T47D (cell line): Measurements from ENCODE around the gene GALNT9.
"Not testable (repeated sequence)": the region's sequence is repeated elsewhere in the genome, so short reads cannot be mapped to it uniquely, and the experiment has no call there.

ENCODE experiments used
- DNase-seq, 2 experiments: peaks; one replicate each; pipeline versions ENCODE4 v3.0.0 to v3.0.0-alpha.2; 2011 to 2012; ENCODE audit warnings: low read depth in 1 of 2, low spot score in 1 of 2
- JUND ChIP-seq: IDR thresholded peaks from 2 replicates; pipeline ENCODE4 v1.6.1; 2012; ENCODE audit warnings: low read depth
- in situ Hi-C: cut with HindIII; loops from 2 replicates; pipeline ENCODE4 v1.10.0; 2016; ENCODE audit warnings: low sequenced_read_pairs, low pct_unique_long_range_greater_than_20kb

Gene GALNT9

DNA sequence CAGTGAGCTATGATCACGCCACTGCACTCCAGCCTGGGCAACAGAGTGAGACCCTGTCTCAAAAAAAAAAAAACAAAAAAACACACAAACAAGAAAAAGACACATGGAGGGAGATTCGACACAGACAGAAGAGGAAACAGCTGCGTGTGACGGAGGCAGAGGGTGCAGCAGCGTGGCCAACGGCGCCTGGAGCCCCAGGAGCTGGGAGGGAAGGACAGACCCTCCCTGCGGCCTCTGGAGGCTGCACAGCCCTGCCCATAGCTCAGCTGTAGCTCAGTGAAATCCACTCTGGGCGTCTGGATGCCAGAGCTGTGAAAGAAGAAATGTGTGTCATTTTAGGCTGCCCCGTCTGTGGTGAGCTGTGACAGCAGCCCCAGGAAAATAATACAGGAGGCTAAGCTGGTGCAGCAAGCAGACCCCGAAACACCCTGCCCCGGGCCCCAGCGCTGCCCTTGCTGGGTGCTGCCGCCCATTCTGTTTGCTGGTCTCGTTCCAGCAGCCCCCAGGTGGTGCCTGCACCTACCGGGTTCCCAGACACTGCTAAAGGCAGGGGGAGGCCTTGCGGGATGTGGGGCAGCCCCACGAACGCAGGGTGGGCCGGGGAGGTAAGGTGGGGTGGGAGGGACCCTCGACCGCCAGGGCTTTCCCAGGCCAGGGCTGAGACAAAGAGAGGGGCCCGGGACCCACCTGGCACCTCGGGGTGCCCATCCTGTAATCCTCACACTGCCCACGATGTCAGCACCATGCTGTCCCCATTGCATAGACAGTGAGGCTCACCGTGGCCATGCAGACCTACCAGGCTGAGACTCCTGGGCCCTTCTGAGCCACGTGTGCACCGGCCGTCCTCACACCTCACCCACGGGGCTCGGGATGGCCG, 21.2 kb downstream of the GALNT9 start:
- DNase-seq, result no peak
- TF ChIP-seq JUND, result no peak
- in situ Hi-C loops, result no loop called here

DNA sequence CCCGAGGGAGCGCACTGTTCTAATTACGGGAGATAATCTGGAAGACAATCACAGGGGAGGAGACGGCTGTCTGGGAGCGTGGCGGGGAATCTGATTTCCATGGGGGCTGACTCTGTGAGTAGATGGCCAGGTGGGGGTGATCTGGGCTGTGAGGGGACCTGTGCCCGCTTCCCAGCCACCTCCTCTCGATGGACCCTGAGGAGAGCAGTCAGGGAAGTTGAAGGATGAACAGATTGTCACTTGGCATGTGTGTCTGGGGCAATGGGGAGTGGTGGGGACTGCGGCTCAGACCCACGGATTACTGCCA, 22.6 kb downstream of the GALNT9 start:
- DNase-seq, result no peak
- no peak for TF ChIP-seq JUND
- in situ Hi-C loops, result no loop called here

DNA sequence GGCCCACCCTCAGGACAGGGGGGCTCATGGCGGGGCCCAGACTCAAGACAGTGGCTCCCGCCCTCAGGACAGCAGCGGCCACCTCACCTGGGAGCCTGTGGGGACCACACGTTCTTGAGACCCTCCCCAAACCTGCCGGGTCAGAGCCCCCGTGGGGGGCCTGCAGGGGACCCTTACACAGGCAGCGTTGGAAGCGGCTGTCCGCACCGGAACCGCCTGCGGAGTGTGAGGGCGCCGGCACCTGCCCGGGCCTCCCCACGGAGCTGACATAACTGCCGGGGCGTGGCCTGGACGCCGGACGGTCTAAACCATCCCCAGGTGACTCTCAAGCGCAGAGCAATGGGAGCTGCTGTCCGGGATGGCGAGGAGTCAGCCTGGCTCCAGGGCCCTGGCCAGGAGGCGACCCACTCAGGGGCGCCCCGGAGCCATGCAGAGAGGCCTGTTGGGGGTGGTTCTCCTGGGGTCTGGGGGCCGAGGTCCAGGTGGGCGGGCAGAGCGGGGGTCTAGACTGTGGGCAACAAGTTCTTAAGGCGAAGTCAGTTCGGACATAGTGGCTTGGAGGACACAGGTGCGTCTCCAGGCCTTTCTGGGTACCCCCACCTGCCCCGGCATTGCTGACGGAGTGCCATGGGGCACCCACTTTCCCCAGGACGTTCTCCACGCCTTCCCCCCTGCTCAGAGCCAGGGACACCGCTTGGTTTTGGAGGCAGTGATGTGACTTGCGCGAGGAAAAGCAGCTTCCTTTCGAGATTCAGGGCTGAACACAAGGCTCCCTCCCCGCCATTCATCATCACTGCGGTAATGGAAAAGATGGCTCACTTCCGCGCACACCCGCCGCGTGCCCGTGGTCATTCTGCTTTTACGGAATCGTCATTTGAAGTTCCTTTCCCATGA, 23.2 kb downstream of the GALNT9 start:
- DNase-seq, result no peak
- in situ Hi-C loops, result no loop called here
- TF ChIP-seq JUND, result no peak

DNA sequence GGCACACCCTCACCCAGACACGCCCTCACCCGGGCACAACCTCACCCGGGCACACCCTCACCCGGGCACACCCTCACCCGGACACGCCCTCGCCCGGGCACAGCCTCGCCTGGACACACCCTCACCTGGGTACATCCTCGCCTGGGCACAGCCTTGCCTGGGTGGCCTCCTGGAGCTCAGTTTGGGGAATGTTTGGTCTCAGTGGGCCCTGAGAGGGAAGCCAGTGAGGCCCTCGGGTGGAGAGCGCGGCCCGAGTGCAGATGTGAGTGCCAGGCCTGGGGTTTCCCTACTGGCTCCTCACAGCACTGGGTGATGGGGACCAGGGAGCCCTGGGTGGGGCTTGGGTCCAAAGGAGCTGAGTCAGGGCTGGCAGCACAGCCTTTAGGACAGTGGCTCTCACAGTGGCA, 23.8 kb downstream of the GALNT9 start:
- no peak for DNase-seq
- in situ Hi-C loops, result no loop called here
- TF ChIP-seq JUND, result no peak

DNA sequence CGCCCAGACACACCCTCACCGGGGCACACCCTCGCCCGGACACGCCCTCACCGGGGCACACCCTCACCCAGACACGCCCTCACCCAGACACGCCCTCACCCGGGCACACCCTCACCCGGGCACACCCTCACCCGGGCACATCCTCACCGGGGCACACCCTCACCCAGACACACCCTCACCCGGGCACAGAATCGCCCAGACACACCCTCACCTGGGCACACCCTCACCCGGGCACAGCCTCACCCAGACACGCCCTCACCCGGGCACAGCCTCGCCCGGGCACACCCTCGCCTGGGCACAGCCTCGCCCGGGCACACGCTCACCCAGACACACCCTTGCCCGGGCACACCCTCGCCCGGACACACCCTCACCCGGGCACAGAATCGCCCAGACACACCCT, 24.5 kb downstream of the GALNT9 start:
- DNase-seq, in situ Hi-C loops: not testable (repeated sequence)

DNA sequence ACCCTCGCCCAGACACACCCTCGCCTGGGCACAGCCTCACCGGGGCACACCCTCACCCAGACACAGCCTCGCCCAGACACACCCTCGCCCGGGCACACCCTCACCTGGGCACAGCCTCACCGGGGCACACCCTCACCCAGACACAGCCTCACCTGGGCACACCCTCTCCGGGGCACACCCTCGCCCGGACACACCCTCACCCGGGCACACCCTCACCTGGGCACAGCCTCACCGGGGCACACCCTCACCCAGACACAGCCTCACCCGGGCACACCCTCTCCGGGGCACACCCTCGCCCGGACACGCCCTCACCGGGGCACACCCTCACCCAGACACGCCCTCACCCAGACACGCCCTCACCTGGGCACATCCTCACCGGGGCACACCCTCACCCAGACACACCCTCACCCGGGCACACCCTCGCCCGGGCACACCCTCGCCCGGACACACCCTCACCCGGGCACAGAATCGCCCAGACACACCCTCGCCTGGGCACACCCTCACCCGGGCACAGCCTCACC, 25.5 kb downstream of the GALNT9 start:
- in situ Hi-C loops, DNase-seq: not testable (repeated sequence)

DNA sequence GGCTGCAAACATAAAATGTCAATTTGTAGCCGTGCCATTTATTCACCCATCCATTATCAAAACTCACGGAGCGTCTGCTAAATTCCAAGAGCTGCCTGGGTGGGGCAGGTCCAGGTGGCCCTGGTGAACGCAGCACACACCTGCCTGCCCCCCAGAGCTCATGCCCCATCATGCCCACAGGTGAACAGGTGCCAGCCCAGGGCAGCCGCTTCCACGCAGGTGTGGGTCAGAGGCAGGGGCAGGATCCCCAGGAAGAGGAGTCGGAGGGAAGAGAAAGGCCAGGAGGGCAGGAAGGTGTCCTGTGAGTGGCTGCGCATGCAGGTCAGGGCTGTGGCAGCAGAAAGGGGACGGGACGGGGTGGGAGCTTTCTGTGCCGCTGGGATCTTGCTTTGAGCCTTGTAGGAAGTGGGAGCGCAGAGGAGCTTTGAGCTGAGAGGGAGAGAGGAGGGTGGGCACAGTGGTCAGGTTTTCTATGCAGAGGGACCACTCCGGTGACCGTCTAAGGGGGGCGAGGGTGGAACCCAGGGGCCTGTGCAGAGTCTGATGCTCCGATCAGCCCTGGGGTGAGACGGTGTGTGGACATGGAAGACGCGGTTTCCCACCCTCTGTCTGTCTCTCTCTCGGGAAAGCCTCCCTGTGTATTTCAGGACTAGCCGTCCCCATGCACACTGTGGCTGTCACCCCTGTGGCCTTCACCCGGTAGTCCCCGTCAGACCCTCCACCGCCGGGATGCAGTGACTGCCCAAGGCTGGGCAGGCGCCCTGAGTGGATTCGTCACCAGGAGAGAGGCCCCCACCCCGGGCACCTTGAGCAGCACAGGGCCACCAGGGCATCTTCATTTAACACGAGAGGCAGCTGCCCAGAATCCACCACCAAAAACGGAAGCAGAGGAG, 26.7 kb downstream of the GALNT9 start:
- no peak for DNase-seq
- in situ Hi-C loops, result no loop called here

DNA sequence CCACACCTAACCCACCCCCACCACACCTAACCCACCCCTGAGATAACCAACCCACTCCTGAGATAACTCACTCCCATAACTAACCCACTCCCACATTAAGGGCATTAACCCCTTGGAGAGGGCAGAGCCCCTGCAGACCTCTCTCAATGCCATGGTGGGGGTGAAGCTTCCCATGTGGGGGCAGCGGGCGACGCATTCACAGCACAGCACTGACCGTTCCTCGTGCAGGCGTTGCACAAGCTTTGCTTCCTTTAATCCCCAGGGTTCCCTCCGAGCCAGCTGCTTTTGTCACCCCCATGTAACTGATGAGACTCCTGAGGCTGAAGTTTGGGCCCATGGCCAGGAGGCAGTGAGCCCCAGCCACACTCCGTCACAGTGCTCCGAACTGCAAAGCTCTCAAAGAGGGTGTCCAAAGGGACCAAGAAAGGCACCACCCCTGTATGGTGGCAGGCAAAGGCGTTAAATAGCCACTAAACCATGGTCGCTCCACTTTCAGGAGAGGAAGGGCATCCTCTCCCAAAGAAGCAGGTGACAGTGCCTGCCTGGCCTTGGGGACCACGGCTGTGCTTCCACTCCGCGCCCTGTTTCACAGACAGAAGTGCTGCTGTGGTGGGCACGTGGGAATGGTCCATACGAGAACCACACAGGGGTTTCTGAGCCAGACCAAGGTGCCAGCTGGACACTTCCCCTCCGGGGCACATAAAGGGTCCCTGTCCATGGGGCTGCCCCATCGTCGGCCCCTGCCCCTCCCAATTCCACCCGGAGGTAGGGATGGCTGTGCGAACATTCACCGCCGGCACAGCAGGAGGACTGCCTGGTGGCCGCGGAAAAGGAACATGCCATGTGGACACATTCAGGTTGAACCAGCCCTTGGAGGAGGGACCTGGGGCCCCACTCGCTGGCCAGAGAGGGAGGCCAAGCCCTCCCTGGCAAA, 28.3 kb downstream of the GALNT9 start:
- DNase-seq, result no peak
- TF ChIP-seq JUND, result no peak
- in situ Hi-C loops, result no loop called here

More for the DNA sequence above, 26.7 kb downstream of the GALNT9 start:
- no peak for TF ChIP-seq JUND

DNA sequence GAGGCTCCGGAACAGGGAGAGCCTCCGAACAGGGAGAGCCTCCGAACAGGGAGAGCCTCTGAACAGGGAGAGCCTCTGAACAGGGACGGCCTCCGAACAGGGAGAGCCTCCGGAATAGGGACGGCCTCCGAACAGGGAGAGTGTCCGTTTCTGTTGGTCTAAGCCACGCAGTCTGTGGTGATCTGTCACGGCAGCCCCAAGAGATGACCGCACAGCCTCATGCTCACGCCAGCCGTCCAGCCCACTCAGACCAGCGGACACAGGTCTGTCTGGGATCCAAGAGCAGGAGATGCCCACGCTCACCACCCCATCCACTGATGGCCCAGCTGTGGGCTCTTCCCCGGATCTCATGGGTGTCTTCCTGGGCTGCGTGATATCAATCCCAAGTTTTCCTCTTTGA, 33.3 kb downstream of the GALNT9 start:
- DNase-seq, result no peak
- in situ Hi-C loops, result no loop called here
- TF ChIP-seq JUND, result no peak

DNA sequence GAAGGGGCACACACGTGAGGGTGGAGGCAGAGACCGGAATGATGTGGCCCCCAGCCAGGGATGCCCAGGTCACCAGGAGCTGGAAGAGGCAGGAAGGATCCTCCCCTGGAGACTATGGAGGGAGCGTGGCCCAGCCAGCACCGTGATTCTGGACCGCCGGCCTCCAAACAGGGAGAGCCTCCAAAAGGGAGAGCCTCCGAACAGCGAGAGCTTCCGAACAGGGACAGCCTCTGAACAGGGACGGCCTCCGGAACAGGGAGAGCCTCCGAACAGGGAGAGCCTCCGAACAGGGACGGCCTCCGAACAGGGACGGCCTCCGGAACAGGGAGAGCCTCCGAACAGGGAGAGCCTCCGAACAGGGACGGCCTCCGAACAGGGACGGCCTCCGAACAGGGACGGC, 33.8 kb downstream of the GALNT9 start:
- DNase-seq, in situ Hi-C loops: not testable (repeated sequence)

DNA sequence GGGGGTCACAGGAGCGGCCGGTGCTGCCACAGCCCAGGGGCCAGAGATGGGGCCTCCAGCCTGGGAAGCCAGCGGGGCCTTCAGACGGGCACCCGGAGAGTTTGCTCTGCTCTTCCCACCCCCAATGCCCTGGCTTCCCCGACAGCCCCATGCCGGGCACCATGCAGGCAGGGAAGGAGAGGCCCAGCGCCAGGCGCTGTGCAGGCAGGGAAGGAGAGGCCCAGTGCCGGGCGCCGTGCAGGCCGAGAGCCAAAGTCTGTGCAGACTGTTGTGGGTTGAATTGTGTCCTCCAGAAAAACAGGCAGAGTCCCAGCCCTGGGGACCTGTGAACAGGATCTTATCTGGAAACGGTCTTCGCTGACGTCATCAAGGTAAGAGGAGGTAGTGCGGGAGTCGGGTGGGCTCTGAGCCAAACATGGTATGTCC, 34.3 kb downstream of the GALNT9 start:
- no peak for TF ChIP-seq JUND

More for the DNA sequence above, 34.3 kb downstream of the GALNT9 start:
- no peak for DNase-seq
- in situ Hi-C loops, result no loop called here
